Endodermal cell (in vitro differentiated cells): ENCODE results near the gene GPC6. TPM values are rescaled to one million over a fixed set of nuclear protein-coding genes. Genes with fewer than 3 reads are reported as not detected.
A peak's percentile ranks its signal among the peaks of the same experiment; 100 is the strongest.

Source experiments
- DNase-seq: peaks from one replicate; pipeline ENCODE4 v3.0.0-alpha.2; 2017
- H3K27ac ChIP-seq: 2 replicates; pipeline ENCODE4 v1.5.1; 2013; ENCODE audit warnings: mild to moderate bottlenecking, low read depth, low read length, moderate library complexity
- H3K27me3 ChIP-seq: 2 replicates; pipeline ENCODE4 v1.6.1; 2013; ENCODE audit warnings: mild to moderate bottlenecking, low read length, moderate library complexity; ENCODE audit not compliant: insufficient read depth, control insufficient read depth, poor library complexity, severe bottlenecking
- H3K36me3 ChIP-seq: 2 replicates; pipeline ENCODE4 v1.7.0; 2013; ENCODE audit warnings: mild to moderate bottlenecking, low read length, moderate library complexity; ENCODE audit not compliant: control insufficient read depth, insufficient read depth
- H3K4me1 ChIP-seq: one replicate; pipeline ENCODE4 v1.7.0; 2013; ENCODE audit warnings: low read length; ENCODE audit not compliant: control insufficient read depth, insufficient read depth
- H3K4me3 ChIP-seq: 2 replicates; pipeline ENCODE4 v1.5.1; 2013; ENCODE audit warnings: mild to moderate bottlenecking, low read length, moderate library complexity
- H3K9ac ChIP-seq: 2 replicates; pipeline ENCODE4 v1.6.1; 2013; ENCODE audit warnings: mild to moderate bottlenecking, low read length, moderate library complexity; ENCODE audit not compliant: poor library complexity, severe bottlenecking; ENCODE audit errors: extremely low read depth
- H3K9me3 ChIP-seq: 2 replicates; pipeline ENCODE4 v1.6.1; 2013; ENCODE audit warnings: mild to moderate bottlenecking, low read length, moderate library complexity; ENCODE audit not compliant: control insufficient read depth
- H3K27ac Mint-ChIP-seq: 2 replicates; pipeline ENCODE4 v1.8.0; 2020; ENCODE audit warnings: mixed read lengths
- H3K27me3 Mint-ChIP-seq: 2 replicates; pipeline ENCODE4 v1.8.0; 2021; ENCODE audit warnings: mild to moderate bottlenecking, mixed read lengths; ENCODE audit not compliant: insufficient read depth
- H3K36me3 Mint-ChIP-seq: 2 replicates; pipeline ENCODE4 v1.8.0; 2020; ENCODE audit warnings: low read depth, mixed read lengths
- H3K4me1 Mint-ChIP-seq: 2 replicates; pipeline ENCODE4 v1.8.0; 2020; ENCODE audit warnings: mixed read lengths
- H3K4me3 Mint-ChIP-seq: 2 replicates; pipeline ENCODE4 v1.8.0; 2020; ENCODE audit warnings: mild to moderate bottlenecking, moderate library complexity, mixed read lengths
- H3K9me3 Mint-ChIP-seq: 2 replicates; pipeline ENCODE4 v1.8.0; 2020; ENCODE audit warnings: mild to moderate bottlenecking, mixed read lengths
- WGBS, 2 experiments: methylation state at CpG; one replicate each; pipeline versions ENCODE4 v1.1.5 to v1.1.7; 2013; ENCODE audit warnings: missing lambda C conversion rate in 2 of 2, mixed read lengths in 1 of 2; ENCODE audit not compliant: insufficient coverage in 1 of 2, insufficient read length in 1 of 2; 5-methylcytosine and 5-hydroxymethylcytosine counted together
- total RNA-seq, 2 donors: library from RNA; stranded (reverse); fragmentation: NEBNext Ultra II Directional in 1 of 2; extraction: Animal tissue kit (Norgen Biotek cat#: 25700) in 1 of 2; gene quantifications; 2 replicates in 1 of 2; 3 replicates in 1 of 2; pipeline ENCODE4 v1.2.1, GENCODE V29; 2021
- TF ChIP-seq, protein P1 (sequence below): fragments of 200-600 bp; sonication (generic); conservative IDR thresholded peaks from 2 replicates; pipeline ENCODE4 v1.5.0; 2021; ENCODE audit warnings: antibody characterized with exemption, mild to moderate bottlenecking

The GPC6 gene
- total RNA-seq, 2 donors from 2014 or later: 69.6 to 80.4 TPM

- no peaks in the 10 kb centered on the region for H3K9me3 Mint-ChIP-seq
- Histone ChIP-seq H3K27ac (no peak overlapping the region), H3K36me3 (peaks cover 27% of the 10 kb centered on the region), H3K4me1 (peaks cover 5% of the 10 kb centered on the region), H3K27me3 (no peaks in the 10 kb centered on the region), H3K4me3 (no peak overlapping the region), H3K9me3 (no peaks in the 10 kb centered on the region), H3K9ac (no peak overlapping the region)
- peaks cover 2% of the 10 kb centered on the region for H3K36me3 Mint-ChIP-seq
- TF ChIP-seq, protein P1, sequence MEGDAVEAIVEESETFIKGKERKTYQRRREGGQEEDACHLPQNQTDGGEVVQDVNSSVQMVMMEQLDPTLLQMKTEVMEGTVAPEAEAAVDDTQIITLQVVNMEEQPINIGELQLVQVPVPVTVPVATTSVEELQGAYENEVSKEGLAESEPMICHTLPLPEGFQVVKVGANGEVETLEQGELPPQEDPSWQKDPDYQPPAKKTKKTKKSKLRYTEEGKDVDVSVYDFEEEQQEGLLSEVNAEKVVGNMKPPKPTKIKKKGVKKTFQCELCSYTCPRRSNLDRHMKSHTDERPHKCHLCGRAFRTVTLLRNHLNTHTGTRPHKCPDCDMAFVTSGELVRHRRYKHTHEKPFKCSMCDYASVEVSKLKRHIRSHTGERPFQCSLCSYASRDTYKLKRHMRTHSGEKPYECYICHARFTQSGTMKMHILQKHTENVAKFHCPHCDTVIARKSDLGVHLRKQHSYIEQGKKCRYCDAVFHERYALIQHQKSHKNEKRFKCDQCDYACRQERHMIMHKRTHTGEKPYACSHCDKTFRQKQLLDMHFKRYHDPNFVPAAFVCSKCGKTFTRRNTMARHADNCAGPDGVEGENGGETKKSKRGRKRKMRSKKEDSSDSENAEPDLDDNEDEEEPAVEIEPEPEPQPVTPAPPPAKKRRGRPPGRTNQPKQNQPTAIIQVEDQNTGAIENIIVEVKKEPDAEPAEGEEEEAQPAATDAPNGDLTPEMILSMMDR: no peak
- no peak overlapping the region for H3K27ac Mint-ChIP-seq
- peaks cover 29% of the 10 kb centered on the region for H3K4me1 Mint-ChIP-seq
- no peaks in the 10 kb centered on the region for H3K27me3 Mint-ChIP-seq
- H3K4me3 Mint-ChIP-seq: no peak overlapping the region
- no peak for DNase-seq
Measured at GRCh38 chr13:93307136-93307535, 80.5 kb downstream of the GPC6 start.

DNA sequence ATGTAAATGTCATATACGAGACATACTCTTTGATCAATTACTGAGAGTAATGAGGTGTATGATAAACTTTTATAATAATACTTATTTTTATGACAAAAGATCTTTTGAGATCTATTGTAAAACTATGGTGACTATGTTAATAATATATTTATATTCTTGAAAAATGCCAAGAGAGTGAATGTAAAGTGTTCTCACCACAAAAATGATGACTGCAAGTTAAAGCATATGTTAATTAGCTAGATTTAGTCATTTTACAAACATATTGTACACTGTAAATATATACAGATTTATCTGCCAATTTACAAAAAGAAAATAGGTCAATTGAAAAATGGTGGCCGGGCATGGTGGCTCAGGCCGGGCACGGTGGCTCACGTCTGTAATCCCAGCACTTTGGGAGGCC, 81.0 kb downstream of the GPC6 start:
- H3K36me3 Mint-ChIP-seq: peaks cover 2% of the 10 kb centered on the region
- Histone ChIP-seq H3K4me1 (peaks cover 5% of the 10 kb centered on the region), H3K27ac (no peak overlapping the region), H3K9ac (no peak overlapping the region), H3K4me3 (no peak overlapping the region), H3K36me3 (peaks cover 24% of the 10 kb centered on the region), H3K9me3 (no peaks in the 10 kb centered on the region), H3K27me3 (no peaks in the 10 kb centered on the region)
- no peak overlapping the region for H3K4me3 Mint-ChIP-seq
- WGBS, 2 experiments: 94 to 100% methylated on average over 2 to 4 of the region's 5 CpGs
- no peaks in the 10 kb centered on the region for H3K27me3 Mint-ChIP-seq
- DNase-seq: no peak
- no peak overlapping the region for H3K27ac Mint-ChIP-seq
- TF ChIP-seq, protein P1: no peak
- H3K9me3 Mint-ChIP-seq: no peaks in the 10 kb centered on the region
- peaks cover 29% of the 10 kb centered on the region for H3K4me1 Mint-ChIP-seq

DNA sequence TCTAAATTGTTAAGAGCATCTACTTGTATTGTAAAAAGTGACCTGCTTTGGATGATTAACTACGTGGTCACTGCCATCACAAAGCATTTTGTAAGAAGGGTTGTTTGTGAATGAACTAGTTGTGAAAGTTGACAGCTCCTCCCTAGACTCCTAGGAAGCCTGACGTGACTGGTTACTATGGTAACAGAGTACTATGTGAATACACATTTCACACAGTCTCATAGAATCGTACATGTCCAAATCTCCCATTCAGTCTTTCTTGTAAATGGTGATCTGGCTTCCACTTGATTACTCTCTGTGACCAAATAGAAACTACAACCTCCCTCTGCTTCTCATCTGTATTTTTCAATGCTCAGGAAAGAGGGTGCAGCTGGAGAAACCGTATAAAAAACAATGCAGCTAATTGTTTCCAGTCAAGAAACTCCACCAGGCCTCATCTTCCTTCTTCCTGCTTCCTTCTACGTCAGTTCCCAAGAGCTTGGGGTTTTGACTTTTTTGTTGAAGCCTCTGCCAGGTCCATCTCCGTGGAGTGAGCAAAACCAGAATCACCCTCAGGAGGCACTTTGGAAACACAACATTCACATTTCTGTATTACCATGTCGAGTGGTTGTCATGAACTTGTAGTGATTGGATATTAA, 83.4 kb downstream of the GPC6 start:
- Histone ChIP-seq H3K4me3 (no peak overlapping the region), H3K4me1 (peaks cover 5% of the 10 kb centered on the region), H3K9me3 (no peaks in the 10 kb centered on the region), H3K27me3 (no peaks in the 10 kb centered on the region), H3K36me3 (peaks cover 25% of the 10 kb centered on the region), H3K9ac (no peak overlapping the region), H3K27ac (peak overlapping the region; percentile 97)
- 49 to 74% methylated on average over 4 to 7 of the region's 7 CpGs for WGBS, 2 experiments
- H3K27ac Mint-ChIP-seq: peak overlapping the region; percentile 30
- TF ChIP-seq, protein P1: no peak
- H3K4me1 Mint-ChIP-seq: peaks cover 23% of the 10 kb centered on the region
- no peaks in the 10 kb centered on the region for H3K36me3 Mint-ChIP-seq
- DNase-seq: no peak
- H3K4me3 Mint-ChIP-seq: no peak overlapping the region
- no peaks in the 10 kb centered on the region for H3K27me3 Mint-ChIP-seq
- H3K9me3 Mint-ChIP-seq: no peaks in the 10 kb centered on the region
